HG03442 (cell line): Measurements from ENCODE around the gene ASTN2.

Experiments used
- ATAC-seq: cut with Tn5 transposase; IDR thresholded peaks from one replicate; pipeline ENCODE4 v1.9.1; 2021; ENCODE audit warnings: mild to moderate bottlenecking, moderate library complexity; ENCODE audit not compliant: unreplicated experiment

The ASTN2 gene

DNA sequence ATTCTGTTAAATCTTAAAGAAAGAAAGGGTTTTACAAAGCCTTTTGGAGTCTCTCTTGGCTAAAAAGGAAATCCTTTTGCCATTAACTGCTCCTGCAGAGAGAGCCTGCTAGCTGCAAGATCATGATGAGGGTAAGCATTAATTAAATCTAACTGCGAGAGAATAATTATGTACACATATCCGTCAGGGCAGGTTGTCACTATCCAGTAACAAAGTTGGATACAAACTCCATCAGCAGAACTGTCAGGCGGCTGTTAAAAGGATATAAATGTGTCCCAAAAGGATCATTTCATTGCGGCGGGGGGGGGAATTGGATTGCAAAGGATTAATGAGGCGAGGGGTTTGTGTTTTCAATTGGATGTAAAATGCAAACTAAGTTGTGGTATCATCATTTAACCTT is 289.3 kb downstream of the ASTN2 start:
- ATAC-seq, result no peak

DNA sequence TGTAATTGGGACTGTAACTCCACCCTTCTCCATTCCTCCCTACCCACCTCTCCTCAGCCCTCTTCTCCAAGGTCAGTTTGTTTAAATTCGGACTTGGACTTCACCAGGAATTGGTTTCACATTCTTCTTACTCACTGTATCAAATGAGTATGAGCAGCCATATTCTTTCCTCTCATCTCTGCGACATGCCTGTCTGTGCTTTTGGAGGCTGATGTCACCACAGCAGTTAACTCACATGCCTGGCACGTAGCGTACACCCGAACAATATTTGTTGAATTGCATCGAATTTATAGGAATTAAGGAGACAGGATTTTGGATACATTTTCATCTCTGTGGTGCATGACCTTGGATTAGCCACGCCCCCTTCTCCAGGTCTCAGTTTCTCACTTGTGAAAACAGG is 291.1 kb downstream of the ASTN2 start:
- ATAC-seq, result no peak

DNA sequence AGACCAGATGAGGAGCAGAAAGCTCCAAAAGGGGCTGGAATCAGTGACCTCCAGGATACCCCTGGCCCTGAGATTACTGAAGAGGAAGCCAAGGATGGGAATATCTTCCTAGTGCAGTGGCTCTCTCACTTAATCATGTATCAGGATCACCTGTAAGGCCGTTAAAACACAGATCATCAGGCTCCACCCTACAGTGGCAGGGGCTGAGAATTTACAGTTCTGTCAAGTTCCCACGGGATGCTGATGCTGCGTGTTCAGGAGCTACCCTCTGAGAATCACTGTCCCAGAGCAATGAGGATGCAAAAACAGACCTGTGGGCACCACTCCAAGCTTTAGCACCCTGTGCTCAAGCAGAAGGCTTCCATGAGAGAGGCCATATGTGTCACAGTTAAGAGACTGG is 291.9 kb downstream of the ASTN2 start:
- ATAC-seq, result no peak

DNA sequence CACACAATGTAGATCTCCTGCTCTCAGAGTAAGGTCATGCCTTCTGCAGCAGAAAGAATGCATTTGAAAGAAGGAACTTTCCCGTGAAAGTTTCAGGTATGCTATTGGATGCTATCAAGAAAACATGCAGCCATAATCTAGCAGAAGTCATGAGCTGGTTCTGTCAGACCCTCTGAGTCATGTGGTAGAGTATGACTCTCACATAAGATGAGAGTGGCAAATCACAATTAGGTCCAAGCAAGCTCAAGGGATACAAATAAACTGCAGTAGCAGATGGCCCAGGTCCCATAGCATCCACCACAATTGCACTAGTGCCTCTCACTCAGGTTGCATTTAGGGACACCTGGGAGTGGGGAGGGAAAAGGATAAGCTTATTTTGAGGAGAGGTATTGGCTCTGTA is 292.8 kb downstream of the ASTN2 start:
- no peak for ATAC-seq

DNA sequence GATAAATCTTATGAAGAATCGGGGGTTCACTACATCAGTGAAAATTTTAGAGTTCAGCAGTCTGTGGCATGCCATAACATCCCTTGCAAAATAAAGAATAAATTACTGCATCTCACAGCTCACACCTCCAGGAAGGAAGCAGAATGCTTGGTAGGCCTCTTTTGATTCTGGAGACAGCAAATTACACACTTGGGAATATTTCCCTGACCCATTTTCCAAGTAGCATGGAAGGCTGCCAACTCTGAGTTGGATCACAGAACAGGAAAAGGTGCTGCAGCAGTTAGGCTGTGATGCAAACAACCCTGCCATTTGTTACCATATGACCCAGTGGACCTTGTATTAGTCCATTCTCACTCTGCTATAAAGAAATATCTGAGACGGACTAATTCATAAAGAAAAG is 293.5 kb downstream of the ASTN2 start:
- ATAC-seq, result no peak

DNA sequence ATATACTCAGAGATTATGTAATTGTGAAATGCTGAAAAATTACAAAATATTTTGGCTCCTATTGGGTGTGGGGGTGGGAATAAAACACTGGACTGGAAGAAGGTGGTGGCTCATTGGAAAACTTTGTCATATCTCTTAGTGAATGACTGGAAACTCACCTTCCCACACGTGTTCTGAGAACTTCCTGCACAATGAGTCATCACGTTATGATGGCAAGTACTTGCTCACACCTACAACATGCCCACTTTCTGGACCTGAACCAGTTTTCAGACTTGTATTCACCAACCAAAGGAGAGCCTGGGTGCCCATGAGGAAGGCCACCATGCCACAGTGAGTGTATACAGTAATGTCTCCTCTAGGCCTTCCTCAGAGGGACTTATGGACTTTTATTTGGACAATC is 294.8 kb downstream of the ASTN2 start:
- ATAC-seq, result no peak

DNA sequence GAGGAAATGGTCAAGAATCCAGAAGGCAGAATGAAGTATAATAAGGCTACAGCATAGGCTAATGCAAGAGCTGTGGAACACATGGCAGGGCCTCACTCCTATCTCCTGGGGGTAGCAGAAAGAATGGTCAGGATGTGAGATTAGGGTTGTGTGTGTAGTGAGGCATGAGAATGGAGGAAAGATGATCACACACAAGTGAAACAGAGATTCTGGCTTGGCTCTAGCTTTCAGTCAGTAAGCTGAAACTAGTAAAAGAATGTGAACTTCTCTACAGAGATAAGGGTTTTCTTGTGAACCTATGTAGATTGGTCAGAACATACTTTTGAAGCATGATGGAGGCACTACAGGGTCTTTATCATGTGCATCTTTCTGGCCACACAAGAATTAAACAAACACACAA is 298.8 kb downstream of the ASTN2 start:
- ATAC-seq, result peak; percentile 90

DNA sequence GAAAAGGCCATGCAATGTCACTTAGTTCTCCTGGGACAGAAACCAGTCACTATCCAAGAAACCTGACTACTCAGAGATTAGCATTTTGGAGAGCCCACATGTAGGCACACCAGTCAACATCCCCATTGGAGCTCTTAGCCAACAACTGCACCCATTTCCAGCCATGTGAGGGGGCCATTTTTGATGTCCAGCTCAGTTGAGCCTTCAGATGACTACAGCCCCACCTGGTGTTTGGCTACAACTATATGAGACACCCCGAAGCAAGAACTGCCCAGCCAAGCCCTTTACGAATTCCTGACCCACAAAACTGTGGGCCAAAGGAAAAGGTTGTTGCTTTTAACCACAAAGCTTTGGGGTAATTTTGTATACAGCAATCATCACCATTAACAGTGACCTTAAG is 300.1 kb downstream of the ASTN2 start:
- ATAC-seq, result no peak

DNA sequence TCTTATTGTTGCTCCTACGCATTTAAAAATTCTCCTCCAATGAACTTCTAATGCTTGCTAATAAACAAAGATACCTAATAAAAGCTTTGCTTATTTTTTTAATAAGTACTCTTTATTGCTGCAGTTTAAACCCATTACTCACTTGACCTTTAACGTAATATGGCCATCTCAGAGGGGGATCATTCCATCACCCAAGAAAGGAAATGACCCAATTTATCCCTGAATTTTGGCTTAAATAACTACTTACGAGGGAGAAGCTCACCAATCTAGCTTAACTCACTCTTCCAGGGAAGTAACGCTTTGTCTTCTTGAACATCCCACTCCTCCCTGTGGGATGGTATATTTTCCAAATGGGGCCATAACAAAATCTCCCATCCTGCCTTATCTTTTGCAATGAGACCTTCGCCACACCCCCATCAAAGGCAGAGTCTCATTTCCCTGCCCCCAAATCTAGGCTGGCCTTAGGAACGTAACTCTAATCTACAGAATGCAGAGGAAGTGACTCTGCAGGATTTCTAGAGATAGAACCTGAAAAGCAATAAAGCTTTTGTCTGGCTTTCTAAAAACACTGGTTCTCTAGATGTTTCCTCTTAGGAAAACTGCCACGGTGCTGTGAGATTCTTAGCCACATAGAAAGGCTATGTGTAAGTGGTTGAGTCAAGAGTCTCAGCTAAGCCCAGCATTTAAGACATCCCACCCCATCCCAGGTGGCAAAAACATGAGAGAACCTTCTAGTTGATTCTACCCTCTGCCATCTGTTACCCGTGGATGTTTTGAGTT is 310.0 kb downstream of the ASTN2 start:
- no peak for ATAC-seq

DNA sequence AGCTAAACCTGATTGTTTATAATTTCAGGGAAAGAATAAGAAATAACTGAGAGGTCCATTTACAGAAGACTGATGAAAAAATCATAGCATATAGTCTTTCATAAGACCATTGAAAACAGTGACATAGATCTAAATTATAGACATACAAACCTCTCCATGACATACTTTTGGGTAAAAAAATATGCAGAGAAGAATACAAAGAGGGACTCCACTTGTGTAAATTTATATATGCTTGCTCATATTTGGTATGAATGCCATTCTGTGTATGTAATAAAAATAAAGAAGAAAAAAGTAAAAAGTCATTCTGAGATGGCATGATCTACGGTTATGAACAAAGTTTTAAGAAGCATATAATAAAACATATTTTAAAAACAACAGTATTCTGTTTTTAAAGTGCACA is 310.7 kb downstream of the ASTN2 start:
- ATAC-seq, result no peak

DNA sequence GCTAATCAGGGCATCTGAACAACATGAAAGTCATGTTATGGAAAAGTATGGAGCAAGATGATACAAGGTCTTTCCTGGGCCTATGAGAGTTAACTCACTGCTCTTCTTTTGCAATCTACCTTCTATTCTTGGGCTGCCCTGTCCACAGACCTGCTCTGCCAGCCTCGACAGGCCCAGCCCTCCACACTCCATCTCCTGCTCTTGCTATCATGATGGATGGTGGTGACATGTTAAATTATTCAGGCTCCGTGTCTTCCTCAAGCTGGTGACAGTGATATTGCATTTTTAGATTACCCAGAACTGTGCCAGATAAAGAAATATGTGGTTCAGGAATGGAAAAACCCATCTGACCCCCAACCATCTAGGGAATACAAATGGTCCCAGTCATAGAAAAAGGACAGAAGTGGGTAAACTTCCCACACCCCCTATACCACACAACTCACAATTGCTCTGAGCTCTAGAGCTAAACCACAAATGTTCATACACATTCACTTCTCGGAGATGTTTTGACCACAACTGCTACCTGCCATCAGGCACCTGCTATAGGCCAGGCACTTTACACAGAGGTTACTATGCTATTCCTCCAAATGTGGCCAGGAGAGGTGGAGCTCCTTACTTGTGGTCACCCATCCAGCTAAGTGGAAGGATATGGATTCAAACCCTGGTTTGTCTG is 311.3 kb downstream of the ASTN2 start:
- no peak for ATAC-seq

DNA sequence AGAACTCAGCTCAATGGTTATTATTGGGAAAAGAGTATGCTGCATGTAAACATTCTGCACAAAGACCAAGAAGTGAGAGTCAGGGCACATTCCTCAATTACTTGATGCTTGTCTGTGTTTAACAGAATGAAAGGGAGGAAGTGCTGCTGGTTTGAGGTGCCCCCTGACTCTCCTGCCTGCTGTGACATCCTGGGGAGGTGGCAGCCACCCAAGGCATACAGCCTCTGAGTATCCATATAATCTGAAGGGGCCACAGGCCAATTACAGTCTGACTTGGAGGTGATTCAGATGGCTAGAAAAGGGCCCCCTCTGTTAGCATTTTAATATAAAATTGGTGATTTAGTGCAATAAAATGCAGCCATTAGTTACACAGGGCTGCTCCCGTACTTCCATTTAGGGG is 313.8 kb downstream of the ASTN2 start:
- no peak for ATAC-seq

DNA sequence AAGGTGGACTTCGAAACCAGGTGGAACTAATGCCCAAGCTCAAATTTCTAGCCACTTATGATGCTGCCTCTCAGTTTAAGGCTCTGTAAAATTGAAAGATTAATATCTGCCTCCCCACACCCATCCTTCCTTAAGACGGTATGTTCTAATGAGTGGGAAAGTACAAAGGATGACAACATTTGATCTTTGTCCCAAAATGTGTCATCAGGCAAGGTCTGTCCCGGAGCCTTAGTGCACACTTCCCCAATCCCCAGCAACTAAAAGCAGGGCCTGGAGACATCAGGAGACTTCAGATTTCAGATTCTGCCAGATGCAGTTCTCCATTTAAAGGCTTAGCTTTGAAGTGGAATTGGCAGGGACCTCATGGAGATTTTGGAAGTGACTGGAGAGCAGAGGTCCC is 316.5 kb downstream of the ASTN2 start:
- no peak for ATAC-seq

DNA sequence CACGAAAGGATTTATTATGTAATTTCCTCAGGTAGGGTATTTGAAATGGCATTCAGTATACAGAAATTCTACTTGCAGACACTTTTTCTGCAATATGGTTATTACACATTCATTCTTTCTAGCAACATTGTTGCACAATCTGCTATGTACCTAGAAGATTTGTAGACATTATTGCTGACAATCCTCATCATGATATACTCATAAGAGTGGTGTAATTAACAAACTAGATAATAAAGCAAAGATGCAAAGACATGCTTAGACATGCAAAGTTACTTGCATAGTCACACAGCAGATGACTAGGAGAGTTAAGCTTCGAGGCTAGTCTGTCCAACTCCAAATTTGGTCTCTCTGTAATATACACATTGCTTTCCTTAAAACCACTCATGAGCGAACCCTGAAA is 317.1 kb downstream of the ASTN2 start:
- ATAC-seq, result no peak

DNA sequence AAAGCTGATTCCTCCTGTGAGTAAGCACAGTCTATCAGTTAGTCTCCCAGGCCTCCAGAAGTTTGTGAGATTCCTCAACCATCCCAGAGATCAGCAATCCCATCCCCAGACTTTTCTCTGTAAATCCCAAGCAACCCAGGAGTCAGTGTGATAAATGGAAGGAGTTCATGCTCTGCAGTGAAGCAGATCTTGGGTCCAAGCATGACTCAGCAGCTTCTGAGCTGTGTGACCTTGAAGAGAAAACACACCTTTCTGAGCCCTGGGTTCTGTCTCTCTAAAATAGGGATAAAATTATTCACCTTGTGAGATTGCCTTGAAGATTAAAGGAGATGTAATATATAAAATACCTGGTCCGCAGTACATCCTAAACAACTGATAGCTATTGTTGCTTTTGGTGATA is 318.7 kb downstream of the ASTN2 start:
- no peak for ATAC-seq

DNA sequence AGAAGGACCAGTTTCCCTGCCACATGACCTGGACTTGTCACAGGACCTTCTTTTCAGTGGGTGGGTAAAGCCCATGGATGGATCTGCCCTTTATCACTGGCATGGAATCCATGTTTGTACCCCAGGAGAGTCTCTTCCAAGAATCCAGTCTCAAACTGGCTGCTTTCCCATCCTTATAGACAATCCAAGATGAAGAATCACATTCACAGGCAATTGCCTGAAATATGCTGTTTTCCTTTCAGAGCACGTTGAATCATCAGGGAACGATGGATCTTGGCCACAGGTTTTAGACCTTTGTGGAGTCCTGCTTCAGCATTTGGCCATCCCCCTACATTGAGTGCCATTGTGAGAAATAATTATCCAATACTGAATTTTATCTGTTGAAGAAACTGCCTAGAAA is 319.8 kb downstream of the ASTN2 start:
- no peak for ATAC-seq

DNA sequence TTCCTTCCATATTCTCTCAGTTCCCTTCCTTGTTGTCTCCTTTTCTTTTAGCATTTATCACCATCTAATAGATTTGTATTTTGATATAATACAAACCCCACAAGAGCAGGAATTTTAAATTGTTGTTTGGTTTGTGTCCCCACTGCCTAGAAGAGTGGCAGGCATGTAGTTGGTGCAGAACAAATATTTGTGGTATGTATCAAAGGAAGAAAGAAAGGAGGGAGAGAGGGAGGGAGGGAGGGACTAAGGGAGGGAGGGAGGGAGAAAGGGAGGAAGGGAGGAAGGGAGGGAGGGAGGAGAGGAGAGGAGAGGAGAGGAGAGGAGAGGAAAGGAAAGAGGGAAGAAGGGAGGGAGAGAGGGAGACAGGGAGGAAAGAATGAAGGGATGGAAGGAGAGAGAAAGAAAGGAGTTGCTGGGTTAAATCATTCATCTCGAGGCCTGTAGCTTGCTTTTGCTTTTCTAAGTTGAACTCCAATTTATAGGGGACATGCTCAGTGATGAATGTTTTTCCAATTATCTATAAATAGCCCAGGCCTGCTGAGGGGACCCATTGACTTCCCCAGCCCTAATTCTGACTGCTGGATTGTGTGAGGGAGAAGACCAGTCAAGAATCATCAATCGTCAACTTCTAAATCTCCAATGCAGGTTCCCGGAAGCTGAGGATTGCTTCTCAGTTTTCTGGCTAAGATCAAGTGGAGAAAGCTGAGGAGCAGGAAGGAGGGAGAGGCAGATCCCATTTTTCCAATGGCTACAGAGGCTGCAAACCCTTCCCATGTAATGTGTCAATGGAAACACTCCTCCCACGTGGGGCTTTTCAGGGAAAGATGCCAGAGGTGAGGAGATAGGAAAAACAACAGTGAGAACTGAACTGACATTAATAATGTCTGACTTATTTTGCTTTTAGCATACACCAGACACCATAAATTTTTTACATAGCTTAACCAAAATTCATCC is 320.7 kb downstream of the ASTN2 start:
- no peak for ATAC-seq

DNA sequence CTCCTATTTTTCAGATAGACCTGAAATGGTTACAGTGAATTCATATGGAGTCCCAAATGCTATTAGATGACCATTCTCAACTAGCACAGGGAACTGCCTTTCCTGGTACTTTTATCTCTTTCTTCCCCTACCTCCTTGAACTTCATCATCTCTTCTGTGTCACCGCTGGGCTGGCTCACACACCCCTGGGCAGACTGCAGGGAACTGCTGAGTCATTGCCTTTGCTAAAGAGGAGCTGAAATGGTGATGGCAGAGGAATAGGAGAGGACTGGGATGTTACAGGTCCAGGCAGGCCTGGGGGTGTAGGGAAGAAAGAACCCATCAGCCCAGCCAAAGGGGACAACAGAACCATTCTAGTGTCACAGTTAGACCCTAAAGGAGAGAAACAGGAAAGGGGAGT is 322.3 kb downstream of the ASTN2 start:
- ATAC-seq, result no peak

DNA sequence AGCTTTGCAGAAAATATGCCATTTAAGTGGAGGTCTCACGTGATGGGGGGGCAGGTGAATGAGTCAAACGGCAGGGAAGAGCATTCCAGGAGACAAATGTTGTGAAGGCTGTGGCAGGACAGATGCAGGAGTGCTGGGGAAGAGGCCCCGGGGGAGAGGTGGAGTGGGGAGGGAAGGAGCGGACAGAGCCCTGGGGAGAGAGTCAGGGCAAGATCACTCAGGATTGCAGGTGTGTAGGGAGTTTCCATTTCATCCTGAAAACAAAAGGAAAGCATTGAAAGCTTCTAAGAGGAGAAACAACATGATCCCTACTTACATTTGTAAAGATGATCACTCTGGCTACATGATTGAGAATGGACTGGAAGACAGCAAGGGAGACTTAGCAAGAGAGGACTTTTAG is 323.3 kb downstream of the ASTN2 start:
- ATAC-seq, result no peak

DNA sequence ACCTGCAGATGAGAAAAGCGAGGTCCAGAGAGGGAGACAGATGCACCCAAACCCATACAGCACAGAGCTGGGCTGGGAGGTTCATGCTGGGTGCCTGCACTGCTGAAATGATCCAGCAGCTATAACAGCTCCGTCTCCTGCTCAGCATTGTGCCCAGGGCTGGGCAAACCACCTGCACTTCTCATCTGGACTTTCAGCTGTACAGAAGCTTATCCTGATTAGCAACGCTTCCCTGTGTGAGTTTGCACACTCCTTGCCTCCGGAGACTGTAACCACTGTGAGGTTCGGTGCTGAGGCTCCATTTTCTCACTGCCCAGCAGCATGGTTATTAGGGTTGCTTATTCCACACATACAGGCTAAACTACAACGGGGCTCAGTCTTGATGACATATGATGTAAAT is 326.1 kb downstream of the ASTN2 start:
- no peak for ATAC-seq

DNA sequence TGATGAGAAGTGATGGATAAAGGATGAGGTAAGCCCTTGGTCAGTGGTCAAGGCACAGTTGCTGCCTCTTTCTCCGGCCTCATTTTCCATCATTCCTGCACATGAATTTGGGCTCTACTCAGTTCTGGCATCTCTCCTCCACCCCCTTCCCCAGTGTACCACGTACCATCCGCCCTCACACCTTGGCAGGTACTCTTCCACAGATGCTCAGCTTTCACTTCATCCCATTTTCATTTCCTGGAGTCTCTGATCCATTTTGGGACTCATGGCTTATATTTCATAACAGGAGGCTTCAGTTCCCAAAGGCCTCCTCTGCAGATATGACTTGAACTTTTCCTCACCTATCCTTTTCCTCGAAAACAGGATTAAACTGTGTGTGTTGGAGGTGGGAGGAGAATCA is 326.7 kb downstream of the ASTN2 start:
- no peak for ATAC-seq

DNA sequence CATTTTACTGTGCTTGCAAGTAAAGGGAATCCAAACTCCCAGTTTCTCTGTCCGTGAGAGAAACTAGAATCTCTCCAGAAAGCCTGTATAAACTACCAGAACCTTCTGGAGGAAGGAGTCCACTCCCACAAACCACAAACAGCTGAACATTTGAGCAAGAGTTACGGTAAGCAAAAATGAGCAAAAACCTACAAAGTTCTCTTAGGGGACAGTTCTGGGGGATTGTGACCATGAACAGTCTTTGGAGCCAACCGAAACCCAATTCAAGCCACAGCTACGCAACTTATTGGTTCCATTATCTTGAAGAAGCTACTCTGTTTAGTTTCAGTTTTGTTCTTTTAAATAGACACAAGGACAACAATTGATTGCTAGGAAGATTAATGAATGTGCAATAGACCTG is 330.6 kb downstream of the ASTN2 start:
- no peak for ATAC-seq
